Thymus (tissue), 11 donors: Measurements from ENCODE around the gene LRP2. TPM values are rescaled to one million over a fixed set of nuclear protein-coding genes. Genes with fewer than 3 reads are reported as not detected.

ENCODE experiments used
- DNase-seq, 9 donors: peaks; one replicate each; pipeline ENCODE4 v3.0.0-alpha.2; 2013; ENCODE audit warnings: low spot score in 9 of 9, low read depth in 6 of 9, missing footprints in 1 of 9
- H3K27ac ChIP-seq, 2 donors: one replicate each; pipeline ENCODE4 v1.5.1; 2013; ENCODE audit warnings: control low read depth in 1 of 2, low read depth in 1 of 2, low read length in 1 of 2, mild to moderate bottlenecking in 1 of 2, moderate library complexity in 1 of 2
- H3K27me3 ChIP-seq, 2 donors: one replicate each; pipeline ENCODE4 v1.5.1; 2013; ENCODE audit warnings: low read length in 1 of 2; ENCODE audit not compliant: control insufficient read depth in 2 of 2, insufficient read depth in 1 of 2
- H3K36me3 ChIP-seq, 2 donors: one replicate each; pipeline ENCODE4 v1.5.1; 2013; ENCODE audit warnings: low read length in 1 of 2, mild to moderate bottlenecking in 1 of 2, moderate library complexity in 1 of 2; ENCODE audit not compliant: control insufficient read depth in 2 of 2, insufficient read depth in 2 of 2
- H3K4me1 ChIP-seq, 2 donors: one replicate each; pipeline ENCODE4 v1.5.1; 2013; ENCODE audit warnings: low read length in 2 of 2; ENCODE audit not compliant: control insufficient read depth in 2 of 2, insufficient read depth in 2 of 2
- H3K4me3 ChIP-seq, 2 donors: one replicate each; pipeline ENCODE4 v1.5.1; 2013; ENCODE audit warnings: low read length in 2 of 2, control low read depth in 1 of 2, mild to moderate bottlenecking in 1 of 2
- H3K9me3 ChIP-seq, 2 donors: one replicate each; pipeline ENCODE4 v1.5.1; 2013; ENCODE audit warnings: low read length in 1 of 2, mild to moderate bottlenecking in 1 of 2; ENCODE audit not compliant: control insufficient read depth in 2 of 2, insufficient read depth in 1 of 2
- WGBS: extraction: QIAGEN DNeasy Blood & Tissue Kit; methylation state at CpG from one replicate; pipeline ENCODE4 v1.1.7; 2013; 5-methylcytosine and 5-hydroxymethylcytosine counted together
- polyA plus RNA-seq: library from polyadenylated mRNA; stranded (reverse); fragments of 200-250 nt; gene quantifications from one replicate; pipeline ENCODE4 v1.2.3, GENCODE V29; 2013
- total RNA-seq: library from RNA; stranded (reverse); fragments of 120-200 nt; gene quantifications from one replicate; pipeline ENCODE4 v1.2.4, GENCODE V29; 2013
- donor health status: healthy.

The LRP2 gene
- total and polyA plus RNA-seq, 2 donors: 0.05 to 0.09 TPM

- no peak for DNase-seq
- 96% methylated on average over 2 of the region's 2 CpGs for WGBS
- Histone ChIP-seq H3K9me3 (no peaks in the 10 kb centered on the region), H3K4me3 (no peak overlapping the region), H3K27me3 (no peaks in the 10 kb centered on the region), H3K4me1 (no peaks in the 10 kb centered on the region), H3K27ac (no peak overlapping the region), H3K36me3 (no peaks in the 10 kb centered on the region)
Observed at GRCh38 chr2:169160926-169161481, 201.3 kb downstream of the LRP2 start.

GRCh38 chr2:169159686-169160085 is 202.6 kb downstream of the LRP2 start:
- H3K27ac ChIP-seq: no peak overlapping the region
- no peaks in the 10 kb centered on the region for H3K9me3 ChIP-seq
- WGBS: 94% methylated on average over 2 of the region's 2 CpGs
- no peaks in the 10 kb centered on the region for H3K4me1 ChIP-seq
- no peaks in the 10 kb centered on the region for H3K36me3 ChIP-seq
- no peaks in the 10 kb centered on the region for H3K27me3 ChIP-seq
- H3K4me3 ChIP-seq: no peak overlapping the region
- DNase-seq: no peak

GRCh38 chr2:169158874-169159273 is 203.5 kb downstream of the LRP2 start:
- Histone ChIP-seq H3K27me3 (no peaks in the 10 kb centered on the region), H3K9me3 (no peaks in the 10 kb centered on the region), H3K4me1 (no peaks in the 10 kb centered on the region), H3K36me3 (no peaks in the 10 kb centered on the region), H3K4me3 (no peak overlapping the region), H3K27ac (no peak overlapping the region)
- WGBS: 95% methylated on average over 1 of the region's 1 CpG
- no peak for DNase-seq

- H3K4me3 ChIP-seq: no peak overlapping the region
- H3K4me1 ChIP-seq: no peaks in the 10 kb centered on the region
- H3K27ac ChIP-seq: no peak overlapping the region
- no peak for DNase-seq
- no peaks in the 10 kb centered on the region for H3K36me3 ChIP-seq
- H3K9me3 ChIP-seq: no peaks in the 10 kb centered on the region
- 96% methylated on average over 2 of the region's 2 CpGs for WGBS
- no peaks in the 10 kb centered on the region for H3K27me3 ChIP-seq
Observed at GRCh38 chr2:169146220-169146619, 216.1 kb downstream of the LRP2 start.

GRCh38 chr2:169143998-169144397 is 218.3 kb downstream of the LRP2 start:
- Histone ChIP-seq H3K27ac (no peak overlapping the region), H3K9me3 (no peaks in the 10 kb centered on the region), H3K27me3 (no peaks in the 10 kb centered on the region), H3K4me1 (no peaks in the 10 kb centered on the region), H3K36me3 (no peaks in the 10 kb centered on the region), H3K4me3 (no peak overlapping the region)
- 92% methylated on average over 3 of the region's 3 CpGs for WGBS
- DNase-seq: no peak

- Histone ChIP-seq H3K4me3 (no peak overlapping the region), H3K27me3 (no peaks in the 10 kb centered on the region), H3K9me3 (no peaks in the 10 kb centered on the region), H3K36me3 (no peaks in the 10 kb centered on the region), H3K27ac (no peak overlapping the region), H3K4me1 (no peaks in the 10 kb centered on the region)
- peak; percentile 13 to 63 (median 38) for DNase-seq
- WGBS: 27% methylated on average over 10 of the region's 10 CpGs
Observed at GRCh38 chr2:169141713-169142352, 220.5 kb downstream of the LRP2 start.

- Histone ChIP-seq H3K4me1 (no peaks in the 10 kb centered on the region), H3K4me3 (no peak overlapping the region), H3K36me3 (no peaks in the 10 kb centered on the region), H3K9me3 (no peaks in the 10 kb centered on the region), H3K27me3 (no peaks in the 10 kb centered on the region), H3K27ac (no peak overlapping the region)
- WGBS: 85% methylated on average over 8 of the region's 8 CpGs
- DNase-seq: no peak
Observed at GRCh38 chr2:169139993-169140767, 222.2 kb downstream of the LRP2 start.

- Histone ChIP-seq H3K4me3 (no peak overlapping the region), H3K27me3 (no peaks in the 10 kb centered on the region), H3K36me3 (no peaks in the 10 kb centered on the region), H3K4me1 (no peaks in the 10 kb centered on the region), H3K9me3 (no peaks in the 10 kb centered on the region), H3K27ac (no peak overlapping the region)
- DNase-seq: no peak
- 98% methylated on average over 7 of the region's 7 CpGs for WGBS
Observed at GRCh38 chr2:169139145-169139544, 223.2 kb downstream of the LRP2 start.

- Histone ChIP-seq H3K9me3 (no peaks in the 10 kb centered on the region), H3K4me1 (no peaks in the 10 kb centered on the region), H3K27ac (no peak overlapping the region), H3K36me3 (no peaks in the 10 kb centered on the region), H3K27me3 (no peaks in the 10 kb centered on the region), H3K4me3 (no peak overlapping the region)
- DNase-seq: no peak
- WGBS: 88% methylated on average over 2 of the region's 2 CpGs
Observed at GRCh38 chr2:169137924-169138323, 224.4 kb downstream of the LRP2 start.
